ENCODE data around the gene HDLBP.

The HDLBP gene, protein sequence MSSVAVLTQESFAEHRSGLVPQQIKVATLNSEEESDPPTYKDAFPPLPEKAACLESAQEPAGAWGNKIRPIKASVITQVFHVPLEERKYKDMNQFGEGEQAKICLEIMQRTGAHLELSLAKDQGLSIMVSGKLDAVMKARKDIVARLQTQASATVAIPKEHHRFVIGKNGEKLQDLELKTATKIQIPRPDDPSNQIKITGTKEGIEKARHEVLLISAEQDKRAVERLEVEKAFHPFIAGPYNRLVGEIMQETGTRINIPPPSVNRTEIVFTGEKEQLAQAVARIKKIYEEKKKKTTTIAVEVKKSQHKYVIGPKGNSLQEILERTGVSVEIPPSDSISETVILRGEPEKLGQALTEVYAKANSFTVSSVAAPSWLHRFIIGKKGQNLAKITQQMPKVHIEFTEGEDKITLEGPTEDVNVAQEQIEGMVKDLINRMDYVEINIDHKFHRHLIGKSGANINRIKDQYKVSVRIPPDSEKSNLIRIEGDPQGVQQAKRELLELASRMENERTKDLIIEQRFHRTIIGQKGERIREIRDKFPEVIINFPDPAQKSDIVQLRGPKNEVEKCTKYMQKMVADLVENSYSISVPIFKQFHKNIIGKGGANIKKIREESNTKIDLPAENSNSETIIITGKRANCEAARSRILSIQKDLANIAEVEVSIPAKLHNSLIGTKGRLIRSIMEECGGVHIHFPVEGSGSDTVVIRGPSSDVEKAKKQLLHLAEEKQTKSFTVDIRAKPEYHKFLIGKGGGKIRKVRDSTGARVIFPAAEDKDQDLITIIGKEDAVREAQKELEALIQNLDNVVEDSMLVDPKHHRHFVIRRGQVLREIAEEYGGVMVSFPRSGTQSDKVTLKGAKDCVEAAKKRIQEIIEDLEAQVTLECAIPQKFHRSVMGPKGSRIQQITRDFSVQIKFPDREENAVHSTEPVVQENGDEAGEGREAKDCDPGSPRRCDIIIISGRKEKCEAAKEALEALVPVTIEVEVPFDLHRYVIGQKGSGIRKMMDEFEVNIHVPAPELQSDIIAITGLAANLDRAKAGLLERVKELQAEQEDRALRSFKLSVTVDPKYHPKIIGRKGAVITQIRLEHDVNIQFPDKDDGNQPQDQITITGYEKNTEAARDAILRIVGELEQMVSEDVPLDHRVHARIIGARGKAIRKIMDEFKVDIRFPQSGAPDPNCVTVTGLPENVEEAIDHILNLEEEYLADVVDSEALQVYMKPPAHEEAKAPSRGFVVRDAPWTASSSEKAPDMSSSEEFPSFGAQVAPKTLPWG (N-terminal part only)

DNA sequence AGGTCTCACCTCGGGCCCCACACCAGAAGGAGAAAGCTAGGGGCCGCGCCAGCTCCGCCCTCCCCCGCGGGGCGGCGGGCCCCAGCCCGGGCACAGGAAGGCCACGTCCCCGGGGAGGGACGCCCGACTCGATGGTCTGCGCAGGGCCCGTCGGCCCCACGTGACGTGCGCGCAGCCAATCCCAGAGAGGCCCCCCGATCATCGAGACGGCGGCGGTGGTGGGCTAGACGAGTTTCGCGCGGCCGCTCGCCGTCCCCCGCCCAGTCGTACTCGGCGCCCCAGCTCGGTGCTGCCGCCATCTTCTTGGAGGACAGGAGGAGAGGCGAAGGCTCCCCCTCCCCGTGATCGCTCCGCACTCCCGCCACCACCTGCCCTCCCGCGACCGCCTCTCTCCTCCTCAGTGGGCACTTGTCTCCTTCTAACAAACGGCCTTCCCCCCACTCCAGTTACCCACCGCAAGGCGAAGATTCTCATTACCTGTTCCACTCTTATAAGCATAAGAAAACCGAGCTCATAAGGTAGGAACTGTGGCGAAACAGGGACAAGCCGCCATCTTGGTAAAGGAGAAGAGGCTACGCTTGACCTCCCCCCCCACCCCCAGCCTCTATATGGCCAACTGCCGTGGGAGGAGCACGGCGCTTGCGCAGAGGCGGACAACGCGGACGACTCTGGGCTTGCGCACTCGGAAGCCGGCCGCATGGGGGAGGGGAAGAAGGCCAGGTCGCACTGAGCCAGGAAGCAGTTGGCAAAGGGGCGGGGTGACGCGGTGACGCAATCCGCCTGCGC lies at the start of gene HDLBP:
TSS of gene HDLBP (minus strand) at position 580 of the 786 bp plus-strand sequence. CDS start 48,803 bp downstream, outside the sequence.
- peak; percentile 99 for DNase-seq (ENCODE audit: low spot score)

DNA sequence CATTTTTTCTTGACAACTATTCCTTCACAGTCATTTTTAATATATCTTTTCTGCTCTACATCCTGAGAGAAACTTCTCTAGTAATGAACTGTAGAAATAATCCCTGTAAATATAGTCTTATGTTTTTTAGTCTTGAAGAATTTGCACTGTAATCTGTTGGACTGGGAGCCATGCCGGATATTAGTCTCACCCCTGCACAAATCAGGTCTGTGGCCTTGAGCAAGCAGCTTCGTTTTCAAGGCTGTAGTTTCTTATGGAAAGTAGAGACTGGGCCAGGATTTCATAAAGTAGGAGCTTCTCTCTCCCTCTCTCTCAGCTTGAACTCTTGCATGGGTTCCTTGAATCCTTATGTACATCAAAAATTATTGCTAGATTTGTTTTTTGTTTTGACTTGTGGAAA lies 49.3 kb upstream of the HDLBP start:
- DNase-seq (ENCODE audit: low spot score), result no peak

- no peak for DNase-seq (ENCODE audit: low spot score)
These were observed 48.0 kb upstream of the HDLBP start for GRCh38 chr2:241363426-241363825.

DNA sequence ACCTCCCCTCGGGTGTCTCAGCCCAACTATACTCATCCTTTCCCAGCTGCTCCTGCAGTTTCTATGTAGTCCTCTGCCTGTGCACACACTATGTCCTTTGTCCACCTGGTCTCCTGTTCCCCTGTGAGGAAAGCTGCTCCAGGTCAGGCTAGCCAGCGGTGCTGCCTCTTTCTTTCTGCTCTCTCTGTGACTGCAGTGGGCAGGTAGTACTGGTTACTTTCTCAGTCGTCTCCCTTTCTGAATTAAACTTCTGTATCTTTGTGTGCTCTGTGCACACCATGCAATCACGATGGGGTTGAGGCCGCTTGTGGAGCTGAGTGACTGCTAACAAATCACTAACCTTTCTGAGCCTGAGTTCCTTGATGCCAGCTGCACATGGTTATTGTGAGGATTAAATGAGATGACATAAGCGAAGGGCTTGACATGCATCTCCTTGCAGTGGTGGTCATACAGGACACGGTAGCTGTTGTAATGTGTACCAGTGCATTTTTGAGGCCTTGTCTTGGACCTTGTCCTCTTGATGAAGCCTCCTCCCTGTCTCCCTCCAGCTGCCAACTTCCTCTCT lies 44.1 kb upstream of the HDLBP start:
- no peak for DNase-seq (ENCODE audit: low spot score)

DNA sequence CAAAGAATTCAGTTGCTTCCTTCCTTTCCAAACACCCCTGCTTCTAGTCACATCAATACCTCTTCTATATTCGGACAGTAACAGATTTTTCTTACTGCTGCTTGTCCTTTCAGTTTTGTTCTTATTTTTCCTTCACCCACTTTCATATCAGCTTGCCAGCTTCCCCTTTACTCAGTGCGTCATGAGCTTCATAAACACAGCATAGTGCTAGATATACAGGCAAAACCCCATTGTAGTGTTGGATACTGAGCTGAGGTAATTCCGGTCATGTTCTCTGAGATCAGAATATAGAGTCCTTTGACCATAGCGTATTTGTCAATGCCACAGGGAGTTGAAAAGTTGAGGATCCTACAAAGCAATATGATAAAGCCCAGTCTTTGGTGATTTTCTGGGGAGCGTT lies 43.0 kb upstream of the HDLBP start:
- no peak for DNase-seq (ENCODE audit: low spot score)

DNA sequence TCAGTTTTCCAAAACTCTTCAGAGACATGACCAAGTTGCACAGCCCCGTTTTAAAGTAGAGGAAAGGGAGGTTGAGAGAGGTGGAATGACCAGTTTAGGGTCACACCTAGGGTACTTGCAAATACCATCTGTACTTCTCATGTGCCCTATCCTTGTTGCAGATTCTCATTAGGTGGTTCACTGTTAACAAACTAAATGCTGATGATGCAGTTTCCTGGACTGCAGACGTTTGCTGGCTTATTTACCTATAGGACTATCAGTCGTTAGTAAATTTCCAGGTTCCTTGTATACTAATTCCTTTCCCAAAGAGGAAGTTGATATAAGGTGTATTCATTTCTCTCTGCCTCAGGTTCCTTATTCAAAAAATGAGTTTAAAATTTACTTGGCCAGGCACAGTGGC lies 42.1 kb upstream of the HDLBP start:
- DNase-seq (ENCODE audit: low spot score), result no peak

DNA sequence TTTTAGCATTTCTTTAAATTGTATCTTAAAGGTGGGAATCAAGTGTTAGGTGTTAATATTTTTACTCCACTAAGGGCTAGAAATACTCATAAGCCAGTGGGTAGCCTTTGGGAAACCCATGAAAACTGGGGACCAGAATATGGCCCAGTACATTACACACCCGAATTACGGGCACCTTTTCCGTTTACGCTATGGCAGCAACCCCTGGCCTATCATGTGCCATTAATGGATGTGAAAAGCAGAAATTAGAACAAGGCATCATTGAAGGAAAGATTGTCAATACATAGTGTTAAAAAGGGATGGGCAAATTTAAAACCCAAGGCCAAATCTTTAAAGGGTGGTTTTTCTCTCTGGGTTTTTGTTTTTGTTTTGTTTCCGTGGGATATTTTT lies 41.4 kb upstream of the HDLBP start:
- no peak for DNase-seq (ENCODE audit: low spot score)

DNA sequence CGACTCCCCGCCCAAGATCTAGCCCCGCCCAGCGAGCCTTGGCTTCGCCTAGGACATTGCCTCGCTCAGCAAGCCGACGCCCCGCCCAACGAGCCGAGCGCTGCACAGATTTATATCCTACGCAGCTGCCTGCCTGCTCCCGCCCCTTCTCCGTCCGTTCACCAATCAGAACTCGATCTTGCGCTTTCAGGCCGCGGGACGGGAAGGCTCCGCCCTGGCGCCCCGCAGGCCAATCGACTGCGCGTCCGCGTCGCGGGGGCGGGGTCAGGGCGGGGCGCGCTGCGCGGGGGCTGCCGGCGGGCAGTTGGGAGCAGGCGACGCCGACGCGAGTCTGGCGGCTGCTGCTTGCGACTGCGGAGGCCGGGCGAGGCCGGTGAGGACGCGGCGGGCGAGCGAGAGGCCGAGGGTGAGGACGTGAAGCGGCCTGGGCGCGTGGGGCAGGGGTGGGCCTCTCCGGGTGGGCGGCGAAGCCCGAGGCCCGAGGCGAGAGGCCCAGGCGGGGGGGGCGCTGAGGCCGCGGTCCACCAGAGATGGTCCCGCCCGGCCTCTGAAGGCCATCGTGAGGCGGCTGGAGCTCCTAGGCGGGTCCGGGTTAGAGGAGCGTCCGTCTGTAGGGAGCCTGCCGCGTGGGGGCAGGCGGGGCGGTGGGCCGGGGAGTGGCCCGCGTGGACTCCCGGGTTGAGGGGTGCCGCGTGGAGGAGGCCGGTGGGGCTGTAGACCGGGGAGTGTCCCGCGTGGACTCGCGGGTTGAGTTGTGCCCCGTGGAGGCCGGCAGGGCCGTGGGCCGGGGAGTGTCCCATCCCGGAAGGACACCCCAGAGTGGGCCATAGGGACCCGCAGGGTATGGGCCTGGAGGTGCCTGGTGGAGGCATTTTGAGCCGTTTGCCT lies 40.8 kb upstream of the HDLBP start, which contains the start of gene FARP2:
TSS of gene FARP2 (plus strand) at position 303 of the 888 bp plus-strand sequence. CDS start 16,823 bp downstream, outside the sequence.
- DNase-seq (ENCODE audit: low spot score), result peak; percentile 94

- DNase-seq (ENCODE audit: low spot score), result peak; percentile 74
These were observed 39.5 kb upstream of the HDLBP start for GRCh38 chr2:241354668-241355658.

GRCh38 chr2:241352227-241352626 lies 36.8 kb upstream of the HDLBP start:
- DNase-seq (ENCODE audit: low spot score), result no peak

- no peak for DNase-seq (ENCODE audit: low spot score)
These were observed 36.2 kb upstream of the HDLBP start for GRCh38 chr2:241351640-241352031.

GRCh38 chr2:241350878-241351639 lies 35.6 kb upstream of the HDLBP start:
- no peak for DNase-seq (ENCODE audit: low spot score)

DNA sequence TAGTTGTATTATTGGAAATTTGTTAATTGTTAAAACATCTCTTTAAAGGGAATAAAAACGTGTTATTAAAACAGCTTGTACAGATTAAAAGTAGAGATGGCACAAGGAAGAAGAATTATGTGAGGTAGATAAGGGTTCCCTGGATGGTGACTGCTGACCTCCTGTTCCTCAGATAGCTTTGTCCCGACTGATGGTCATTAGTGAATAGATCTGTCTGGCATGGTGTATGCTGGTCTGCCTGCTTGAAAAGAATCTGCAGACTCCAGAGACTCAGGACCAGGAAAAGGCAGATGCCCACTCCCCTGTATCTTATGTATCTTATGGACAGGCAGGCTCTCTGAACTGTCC lies 35.0 kb upstream of the HDLBP start:
- DNase-seq (ENCODE audit: low spot score), result no peak

- DNase-seq (ENCODE audit: low spot score), result no peak
These were observed 34.5 kb upstream of the HDLBP start for GRCh38 chr2:241349941-241350340.

- DNase-seq (ENCODE audit: low spot score), result no peak
These were observed 29.6 kb upstream of the HDLBP start for GRCh38 chr2:241344925-241345651.

DNA sequence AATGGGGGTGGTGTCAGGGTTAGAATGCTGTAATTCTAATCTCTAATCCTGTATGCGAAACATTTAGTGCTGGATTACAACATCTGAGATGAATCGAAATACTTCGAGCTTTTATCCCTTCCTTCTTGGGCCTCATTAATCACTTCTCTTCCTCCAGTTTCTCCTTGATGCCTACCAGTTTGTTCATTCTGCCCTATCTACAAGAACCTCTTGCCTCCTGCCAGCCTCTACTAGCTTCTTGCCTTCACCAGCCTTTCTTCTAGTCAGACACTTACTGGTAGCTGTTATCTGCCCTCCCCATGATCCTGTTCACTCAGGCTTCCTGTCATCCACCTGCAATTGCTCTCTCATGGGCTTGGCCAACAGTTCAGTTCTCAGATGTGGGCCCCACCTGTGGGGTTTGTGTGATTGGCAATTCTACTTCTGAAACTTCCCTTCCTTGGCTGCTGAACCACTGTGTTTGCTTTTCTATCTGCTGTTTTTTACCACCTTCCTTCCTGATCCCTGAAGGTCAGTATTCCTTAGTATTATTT lies 25.2 kb upstream of the HDLBP start:
- DNase-seq (ENCODE audit: low spot score), result no peak

Measured in iPS-NIHi11 (cell line).